ENCODE results near the gene PRKCH. TPM values are rescaled to one million over a fixed set of nuclear protein-coding genes. Genes with fewer than 3 reads are reported as not detected.

Gene PRKCH
- polyA plus RNA-seq, 3 donors, result 3.6 to 6.2 (median 5.4) TPM

GRCh38 chr14:61478971-61479473 lies 157.6 kb downstream of the PRKCH start:
- H3K27me3 Mint-ChIP-seq (ENCODE audit: low read depth in 3 of 3), result peaks cover 0 to 3% (median 0%) of the 10 kb centered on the region in 3 donors
- DNase-seq, result peak; percentile 53 to 70 (median 63)
- H4K20me1 ChIP-seq (ENCODE audit: insufficient read depth, low read length), result no peaks in the 10 kb centered on the region
- 12% methylated on average over 5 of the region's 6 CpGs for WGBS (ENCODE audit: insufficient coverage)
- no peak overlapping the region for H2AFZ ChIP-seq (ENCODE audit: insufficient read depth, low read depth, low read length, poor library complexity, severe bottlenecking)
- H3K4me2 ChIP-seq (replicated peaks; ENCODE audit: extremely low read depth, low read length, poor library complexity, severe bottlenecking), result peak overlapping the region; percentile 23
- H3K36me3 Mint-ChIP-seq, result peaks cover 21 to 28% of the 10 kb centered on the region in 2 donors
- peak overlapping the region in 1 of 3 experiments; percentile 17 for H3K4me3 ChIP-seq (replicated peaks in 1 of 3; ENCODE audit: low read depth in 2 of 3, low read length in 3 of 3)
- TF ChIP-seq CTCF (IDR thresholded peaks at IDR 0.05), result no peak
- peaks cover 69% of the 10 kb centered on the region for H3K4me1 Mint-ChIP-seq
- H3K4me3 Mint-ChIP-seq, result peak overlapping the region; percentile 32 to 40
- intact Hi-C loops (cut with micrococcal nuclease), result loop anchor here (2.0 to 10.0 kb wide), 5 partner anchors 46 to 116 kb away; no protein-coding TSS in a partner anchor
- no peak overlapping the region for H3K9ac ChIP-seq (ENCODE audit: insufficient read depth, low read length, poor library complexity, severe bottlenecking)
- H3K27me3 ChIP-seq (ENCODE audit: control insufficient read depth in 2 of 2, insufficient read depth in 2 of 2, low read length in 2 of 2), result no peaks in the 10 kb centered on the region
- peak overlapping the region; percentile 29 to 96 for H3K27ac ChIP-seq (ENCODE audit: low read depth in 1 of 2, low read length in 2 of 2)
- H3K36me3 ChIP-seq (replicated peaks in 1 of 2; ENCODE audit: control insufficient read depth in 1 of 2, insufficient read depth in 2 of 2, low read length in 2 of 2), result peaks cover 0 to 3% of the 10 kb centered on the region in 2 donors
- H3K4me1 ChIP-seq (ENCODE audit: control insufficient read depth in 1 of 2, insufficient read depth in 2 of 2, low read length in 2 of 2), result peaks cover 62 to 67% of the 10 kb centered on the region in 2 donors
- H3K27ac Mint-ChIP-seq, result peak overlapping the region; percentile 72 to 99 (median 98)
- H3K9me3 Mint-ChIP-seq, result no peaks in the 10 kb centered on the region
- H3K9me3 ChIP-seq (replicated peaks in 1 of 2; ENCODE audit: control insufficient read depth in 1 of 2, insufficient read depth in 1 of 2, low read length in 2 of 2), result no peaks in the 10 kb centered on the region
- peaks cover 5% of the 10 kb centered on the region for H3K79me2 ChIP-seq (ENCODE audit: insufficient read depth, low read length)

- no peaks in the 10 kb centered on the region for H3K9me3 Mint-ChIP-seq
- peak overlapping the region in 1 of 2 donors; percentile 96 for H3K27ac ChIP-seq (ENCODE audit: low read depth in 1 of 2, low read length in 2 of 2)
- DNase-seq, result peak; percentile 84 to 96 (median 93)
- H3K9ac ChIP-seq (ENCODE audit: insufficient read depth, low read length, poor library complexity, severe bottlenecking), result peak overlapping the region; percentile 30
- no peak overlapping the region for H3K4me2 ChIP-seq (replicated peaks; ENCODE audit: extremely low read depth, low read length, poor library complexity, severe bottlenecking)
- H4K20me1 ChIP-seq (ENCODE audit: insufficient read depth, low read length), result no peaks in the 10 kb centered on the region
- peaks cover 60% of the 10 kb centered on the region for H3K4me1 Mint-ChIP-seq
- TF ChIP-seq CTCF (IDR thresholded peaks at IDR 0.05), result no peak
- H3K79me2 ChIP-seq (ENCODE audit: insufficient read depth, low read length), result peaks cover 5% of the 10 kb centered on the region
- 100% methylated on average over 2 of the region's 3 CpGs for WGBS (ENCODE audit: insufficient coverage)
- H3K36me3 Mint-ChIP-seq, result peaks cover 21 to 37% of the 10 kb centered on the region in 2 donors
- H2AFZ ChIP-seq (ENCODE audit: insufficient read depth, low read depth, low read length, poor library complexity, severe bottlenecking), result no peak overlapping the region
- H3K27ac Mint-ChIP-seq, result peak overlapping the region; percentile 72 to 99 (median 98)
- H3K9me3 ChIP-seq (replicated peaks in 1 of 2; ENCODE audit: control insufficient read depth in 1 of 2, insufficient read depth in 1 of 2, low read length in 2 of 2), result no peaks in the 10 kb centered on the region
- H3K4me3 Mint-ChIP-seq, result peak overlapping the region in 1 of 2 donors; percentile 15
- H3K27me3 ChIP-seq (ENCODE audit: control insufficient read depth in 2 of 2, insufficient read depth in 2 of 2, low read length in 2 of 2), result no peaks in the 10 kb centered on the region
- H3K36me3 ChIP-seq (replicated peaks in 1 of 2; ENCODE audit: control insufficient read depth in 1 of 2, insufficient read depth in 2 of 2, low read length in 2 of 2), result peaks cover 0 to 3% of the 10 kb centered on the region in 2 donors
- no peak overlapping the region for H3K4me3 ChIP-seq (replicated peaks in 1 of 3; ENCODE audit: low read depth in 2 of 3, low read length in 3 of 3)
- intact Hi-C loops (cut with micrococcal nuclease), result loop anchor here (2.0 to 10.0 kb wide), 5 partner anchors 45 to 115 kb away; no protein-coding TSS in a partner anchor
- peaks cover 54 to 58% of the 10 kb centered on the region in 2 donors for H3K4me1 ChIP-seq (ENCODE audit: control insufficient read depth in 1 of 2, insufficient read depth in 2 of 2, low read length in 2 of 2)
- H3K27me3 Mint-ChIP-seq (ENCODE audit: low read depth in 3 of 3), result peaks cover 0 to 3% (median 0%) of the 10 kb centered on the region in 3 donors
Observed at GRCh38 chr14:61479746-61480502, 158.5 kb downstream of the PRKCH start.

Measured in CD14-positive monocyte (primary cell).